ENCODE measurements around the gene ABCC4.
"Not testable (repeated sequence)": the region's sequence is repeated elsewhere in the genome, so short reads cannot be mapped to it uniquely, and the experiment has no call there.

The ABCC4 gene

DNA sequence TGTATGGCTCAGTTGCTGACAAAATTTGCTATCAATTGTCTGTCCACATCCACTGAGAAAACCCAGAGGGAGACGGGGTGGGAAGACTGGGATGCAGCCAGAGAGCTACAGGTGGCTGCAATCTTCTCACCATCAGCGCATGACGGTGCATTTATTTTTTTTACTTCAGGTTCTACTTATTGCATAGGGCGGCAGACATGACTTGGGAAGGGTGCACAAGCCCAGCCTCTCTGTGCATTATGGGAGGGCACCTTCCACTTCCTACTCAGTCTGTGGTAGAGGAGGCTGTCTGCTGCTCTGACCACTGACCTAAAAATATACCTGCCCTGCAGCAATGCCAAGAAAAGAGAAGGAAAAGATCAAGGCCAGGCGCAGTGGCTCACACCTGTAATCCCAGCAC lies 73.1 kb downstream of the ABCC4 start:
- DNase-seq = no peak

DNA sequence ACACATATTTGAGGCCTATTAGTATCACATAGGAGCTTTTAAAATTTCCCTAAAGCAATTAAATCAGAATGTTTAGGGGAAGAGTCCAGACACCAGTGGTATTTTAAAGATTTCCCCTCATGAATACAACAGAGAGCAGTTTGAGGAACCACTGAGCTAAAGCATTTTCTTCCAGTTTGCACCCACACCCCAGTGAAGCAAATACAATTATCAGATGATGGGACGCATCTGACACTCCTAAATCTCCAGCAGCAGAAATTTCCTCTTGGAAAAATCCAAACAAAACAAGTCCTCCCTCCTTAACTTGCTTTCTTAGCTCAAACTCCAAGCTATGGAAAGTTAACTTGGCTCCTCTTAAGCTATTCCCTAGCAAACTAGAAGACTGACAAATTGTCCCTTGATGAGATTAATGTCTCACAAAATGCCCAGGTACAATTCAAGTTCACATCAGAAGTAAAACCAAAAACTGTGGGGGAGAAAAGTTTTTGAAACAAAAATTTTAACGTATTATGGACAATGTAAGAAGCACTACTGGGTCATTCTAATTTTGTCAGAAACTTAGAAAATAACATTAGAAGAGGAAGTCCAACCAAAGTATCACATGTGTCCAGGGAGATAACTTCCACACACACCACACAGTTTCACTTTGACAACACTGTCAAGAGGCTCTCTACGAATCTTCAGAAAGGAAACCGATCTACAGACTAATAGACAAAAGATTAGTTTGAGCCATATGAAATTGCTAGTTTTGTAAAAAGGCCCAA lies 74.1 kb downstream of the ABCC4 start:
- DNase-seq = no peak

DNA sequence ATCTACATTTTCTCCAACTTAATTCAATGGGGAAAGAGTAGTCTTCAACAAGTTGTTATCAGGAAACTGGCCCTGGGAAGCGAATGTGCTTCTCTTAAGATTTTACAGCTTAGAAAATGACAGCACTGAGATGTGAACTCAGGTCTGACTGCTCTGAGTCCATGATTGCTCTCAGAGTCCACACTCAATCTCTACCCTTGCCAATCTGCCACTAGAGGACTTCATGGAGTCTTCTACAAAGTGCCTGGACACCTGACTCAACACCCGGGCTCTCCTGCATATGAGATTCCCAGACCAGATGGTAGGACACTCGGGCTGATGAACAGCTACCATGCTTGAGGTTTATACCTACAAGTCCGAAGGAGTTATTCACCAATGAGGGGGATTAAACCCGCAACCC lies 74.8 kb downstream of the ABCC4 start:
- DNase-seq = no peak

DNA sequence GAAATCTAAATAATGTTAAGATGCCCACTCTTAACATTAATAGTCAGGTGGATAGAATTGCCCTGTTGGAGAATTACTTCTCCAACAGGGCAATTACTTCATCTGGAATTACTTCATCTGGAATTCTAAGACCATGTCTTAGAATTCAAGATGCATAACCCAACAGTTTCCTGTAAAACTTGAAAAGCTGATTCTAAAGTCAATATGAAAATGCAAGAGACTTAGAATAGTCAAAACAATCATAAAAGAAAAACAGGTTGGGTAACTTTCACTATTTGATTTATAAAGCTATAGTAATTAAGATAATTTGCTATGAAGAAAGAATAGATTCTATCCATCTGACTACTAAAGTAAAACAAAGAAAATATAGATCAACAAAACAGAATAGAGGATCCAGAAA lies 75.2 kb downstream of the ABCC4 start:
- DNase-seq = no peak

DNA sequence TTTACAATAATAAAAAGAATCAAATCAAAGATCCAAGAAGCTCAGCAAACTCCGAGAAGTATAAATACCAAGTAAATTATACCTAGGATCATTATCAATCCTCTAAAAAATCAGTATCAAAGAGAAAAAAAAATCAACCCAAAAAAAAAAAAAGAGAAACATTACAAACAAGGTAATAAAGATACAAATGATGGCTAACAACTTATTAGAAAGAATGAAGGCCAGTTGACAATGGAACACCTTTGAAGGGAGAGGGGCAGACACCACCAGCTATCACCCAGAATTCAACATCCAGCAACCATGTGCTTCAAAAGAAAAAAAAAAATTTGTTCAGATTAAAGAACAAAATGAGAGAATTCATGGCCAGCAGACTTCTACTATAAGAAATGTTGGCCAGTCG lies 77.2 kb downstream of the ABCC4 start:
- DNase-seq = no peak

DNA sequence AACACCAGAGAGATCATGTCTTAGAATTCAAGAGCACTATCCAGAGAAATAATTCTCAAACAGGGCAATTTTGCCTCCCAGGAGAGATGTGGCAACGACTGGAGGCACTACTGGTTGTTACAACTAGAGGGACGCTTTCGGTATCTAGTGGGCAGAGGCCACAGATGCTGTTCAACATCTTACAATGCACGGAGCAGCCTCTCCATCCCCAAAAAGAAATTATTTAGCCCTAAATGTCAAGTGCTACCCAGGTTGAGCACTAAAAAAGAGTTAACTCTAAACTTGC lies 78.6 kb downstream of the ABCC4 start:
- no peak for DNase-seq

DNA sequence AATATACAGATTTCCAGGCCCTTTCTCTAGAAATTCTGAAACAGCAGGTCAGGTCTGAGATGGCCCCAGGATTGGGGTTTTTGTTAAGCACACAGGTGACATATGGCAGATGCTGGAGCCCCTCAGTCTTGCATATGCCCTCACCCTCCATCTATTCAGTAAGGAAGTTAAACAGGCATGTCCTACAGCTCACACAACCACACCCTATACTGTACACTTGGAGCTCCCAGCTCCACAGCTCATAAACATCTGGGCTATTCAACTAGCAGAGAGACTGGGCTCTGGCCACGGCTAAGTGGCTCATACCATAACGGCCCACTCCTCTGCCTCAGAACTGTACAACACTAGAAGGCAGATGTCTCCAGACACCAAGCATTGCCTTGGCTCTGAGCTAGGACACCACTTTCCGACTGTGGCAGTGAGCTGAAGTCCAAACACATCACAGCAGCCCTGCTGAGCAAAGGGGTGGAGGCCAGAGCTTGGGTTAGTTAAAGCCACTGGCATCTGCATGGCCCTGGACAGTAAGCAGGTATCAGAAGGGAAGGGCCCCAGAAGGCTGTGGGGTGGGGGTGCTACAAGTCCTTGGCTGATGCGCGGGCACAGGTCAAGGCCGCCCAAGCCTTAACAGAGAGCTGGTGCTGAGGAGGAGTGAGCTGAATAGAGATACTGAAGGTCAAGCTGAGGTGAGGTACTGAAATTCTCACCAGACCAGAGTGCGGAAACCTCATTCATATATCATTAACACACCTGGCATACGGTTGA lies 79.1 kb downstream of the ABCC4 start:
- no peak for DNase-seq

DNA sequence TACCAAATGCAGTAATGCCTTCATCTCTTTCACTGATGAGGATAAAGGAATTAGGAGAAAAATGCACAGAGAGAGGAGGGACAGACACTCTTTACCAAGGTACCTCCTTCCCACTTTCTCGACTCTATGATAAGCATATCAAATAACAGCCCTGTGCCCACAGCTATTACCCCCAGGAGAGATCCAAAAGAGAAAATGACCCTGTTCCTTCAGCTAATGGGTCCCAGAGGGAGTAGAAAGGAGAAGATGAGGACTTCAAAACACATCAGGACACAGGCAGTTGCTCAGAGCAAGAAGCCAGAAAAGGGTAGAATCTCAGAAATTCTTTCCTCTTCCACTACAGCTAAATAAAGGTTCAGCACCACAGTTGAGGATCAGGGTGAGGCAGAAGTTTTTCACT lies 80.6 kb downstream of the ABCC4 start:
- no peak for DNase-seq

DNA sequence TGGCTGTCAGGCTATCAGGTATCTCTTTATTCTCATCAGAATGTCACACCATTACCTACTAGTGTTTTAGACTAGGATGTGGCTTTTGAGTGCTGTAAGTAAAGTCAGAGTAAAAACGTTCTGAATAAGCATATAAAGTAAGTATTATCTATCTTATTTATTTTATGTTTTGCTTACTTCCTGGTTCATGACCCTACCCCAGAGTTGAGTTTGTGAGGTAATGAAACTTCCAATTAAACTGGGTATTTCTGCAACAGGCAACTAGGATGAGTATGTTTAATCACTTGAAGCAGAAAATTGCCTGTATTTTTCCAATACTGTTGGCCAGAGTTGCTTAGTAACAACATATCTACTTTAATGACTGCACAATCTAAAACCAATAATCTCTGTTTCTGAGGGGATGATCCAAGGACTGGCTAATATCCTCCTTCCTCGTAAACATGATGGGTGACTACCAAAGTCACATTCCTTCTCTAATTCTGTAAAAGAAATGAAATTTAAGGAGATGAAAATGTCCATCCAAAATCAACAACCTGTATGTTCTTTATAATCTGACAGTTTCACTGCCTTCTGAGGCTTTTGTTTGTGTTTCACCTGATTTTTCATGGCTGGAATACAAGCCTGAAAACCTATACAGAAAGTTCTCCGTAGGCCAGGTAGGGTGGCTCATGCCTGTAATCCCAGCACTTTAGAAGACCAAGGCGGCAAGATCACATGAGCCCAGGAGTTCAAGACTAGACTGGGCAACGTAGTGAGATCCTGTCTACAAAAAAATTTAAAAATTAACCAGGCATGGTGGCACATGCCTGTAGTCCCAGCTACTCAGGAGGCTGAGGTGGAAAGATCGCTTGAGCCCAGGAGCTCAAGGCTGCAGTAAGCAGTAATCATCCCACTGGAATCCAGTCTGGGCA lies 83.1 kb downstream of the ABCC4 start:
- DNase-seq = no peak

DNA sequence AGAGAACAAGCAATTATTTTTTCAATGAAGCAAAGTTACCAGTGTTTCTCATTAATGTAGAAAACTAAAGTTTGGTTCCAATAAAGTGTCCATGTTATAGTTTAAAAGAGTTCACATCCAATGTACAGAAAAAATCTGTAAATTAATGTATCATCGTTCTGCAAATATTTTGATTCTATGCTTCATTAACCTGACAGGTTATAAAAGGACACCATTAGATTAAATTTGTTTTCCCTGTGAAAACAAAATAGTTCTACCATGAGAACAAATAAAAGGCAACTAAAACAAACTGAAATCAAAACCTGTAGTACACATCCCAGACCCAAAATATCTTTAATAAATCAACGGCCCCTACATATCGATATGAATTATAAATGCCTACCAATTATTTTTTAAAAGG lies 85.1 kb downstream of the ABCC4 start:
- DNase-seq = no peak

DNA sequence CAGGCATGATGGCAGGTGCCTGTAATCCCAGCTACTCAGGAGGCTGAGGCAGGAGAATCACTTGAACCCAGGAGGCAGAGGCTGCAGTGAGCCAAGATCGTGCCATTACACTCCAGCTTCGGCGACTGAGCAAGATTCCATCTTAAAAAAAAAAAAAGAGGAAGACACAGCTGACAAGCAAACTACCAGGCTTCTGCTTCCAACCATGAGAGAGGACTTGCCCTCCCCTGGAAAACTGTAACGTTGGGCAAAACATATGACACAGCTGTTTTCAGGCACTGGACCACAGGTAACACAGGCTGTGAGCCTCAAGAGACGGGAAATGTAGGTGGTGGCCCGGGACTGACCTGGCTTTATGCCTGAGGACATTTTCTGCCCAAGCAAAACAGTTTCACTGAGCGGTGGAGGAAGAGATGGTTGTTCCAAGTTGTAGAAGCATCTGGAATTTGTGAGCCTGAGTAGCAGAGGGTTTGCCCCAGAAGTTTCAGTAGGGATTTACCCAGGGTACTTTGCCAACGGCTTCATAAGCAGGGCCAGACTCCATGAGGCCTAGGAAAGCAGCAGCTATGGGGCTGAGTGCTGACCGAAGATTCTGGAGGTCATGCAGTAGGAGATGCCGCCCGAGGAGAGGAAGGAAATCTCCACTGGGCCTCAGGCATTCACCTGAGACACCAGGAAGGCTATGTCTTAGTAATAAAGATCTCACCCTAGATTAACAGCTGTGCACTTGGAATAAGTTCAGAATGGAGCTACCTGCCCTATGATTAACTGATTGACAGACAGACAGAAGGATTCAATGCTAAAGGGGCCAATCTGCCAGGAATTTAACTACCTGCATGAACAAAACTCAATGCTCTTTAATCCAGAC lies 88.0 kb downstream of the ABCC4 start:
- DNase-seq = no peak

DNA sequence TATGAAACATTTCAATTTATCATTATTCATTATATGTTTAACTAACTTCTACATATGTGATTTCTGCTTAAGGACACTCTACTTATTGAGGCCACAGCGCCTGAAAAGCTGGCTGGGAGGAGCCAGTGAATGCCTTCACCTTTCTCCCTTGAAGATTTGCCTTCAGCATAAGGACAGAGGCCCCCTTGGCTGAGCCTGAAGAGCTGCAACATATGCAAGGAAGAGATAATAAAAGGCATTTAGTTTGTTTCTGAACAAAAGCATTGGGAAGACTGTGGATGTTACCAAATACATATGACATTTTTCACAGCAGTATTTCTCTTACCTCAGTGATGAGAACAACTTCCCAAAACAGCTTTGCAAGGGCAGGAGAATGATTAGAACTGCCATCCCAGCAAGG lies 92.1 kb downstream of the ABCC4 start:
- no peak for DNase-seq

DNA sequence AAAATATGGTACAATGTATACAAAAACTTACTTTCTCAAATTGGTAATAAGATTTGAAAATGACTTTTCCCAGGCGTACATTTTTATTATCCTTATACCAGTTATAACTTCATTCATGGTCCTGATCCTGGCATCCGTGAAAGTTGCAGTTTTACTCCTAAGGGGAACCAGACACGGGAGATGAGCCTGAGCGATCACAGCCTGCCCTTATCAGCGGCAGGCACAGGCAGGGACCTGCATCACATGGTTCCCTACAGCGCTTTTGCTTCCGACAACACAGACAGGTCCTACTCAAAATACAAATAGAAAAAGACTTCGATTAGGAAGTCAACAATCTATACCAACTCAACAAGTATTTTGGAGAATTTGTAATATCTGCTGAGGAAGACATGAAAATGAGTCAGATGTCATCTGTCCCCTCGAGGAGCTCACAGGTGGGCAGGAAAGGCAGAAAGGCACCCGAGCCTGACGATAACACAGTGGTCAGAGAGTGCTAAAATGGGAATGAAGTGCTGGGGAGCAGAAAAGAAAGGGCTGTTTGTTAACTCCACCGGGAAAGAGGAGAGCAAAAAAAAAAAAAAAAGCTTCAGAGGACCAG lies 93.4 kb downstream of the ABCC4 start:
- DNase-seq = no peak

DNA sequence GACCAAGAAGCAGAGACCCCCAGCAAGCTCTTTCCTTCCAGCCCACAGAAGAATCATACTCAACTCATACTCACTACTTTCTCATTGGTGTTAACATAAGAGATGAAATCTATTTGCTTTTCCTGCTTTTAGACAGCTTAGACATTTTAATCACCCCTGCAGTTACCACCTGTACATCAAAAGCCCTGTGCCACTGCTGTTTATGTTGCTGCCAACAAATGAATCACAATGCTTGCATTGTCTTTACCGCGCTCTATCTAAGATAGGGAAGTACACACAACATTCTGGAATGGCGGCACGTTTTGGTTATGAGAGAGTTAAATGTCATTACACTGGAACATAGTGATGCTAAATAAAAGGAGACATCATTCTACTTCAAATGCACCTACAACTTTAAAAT lies 95.1 kb downstream of the ABCC4 start:
- no peak for DNase-seq

DNA sequence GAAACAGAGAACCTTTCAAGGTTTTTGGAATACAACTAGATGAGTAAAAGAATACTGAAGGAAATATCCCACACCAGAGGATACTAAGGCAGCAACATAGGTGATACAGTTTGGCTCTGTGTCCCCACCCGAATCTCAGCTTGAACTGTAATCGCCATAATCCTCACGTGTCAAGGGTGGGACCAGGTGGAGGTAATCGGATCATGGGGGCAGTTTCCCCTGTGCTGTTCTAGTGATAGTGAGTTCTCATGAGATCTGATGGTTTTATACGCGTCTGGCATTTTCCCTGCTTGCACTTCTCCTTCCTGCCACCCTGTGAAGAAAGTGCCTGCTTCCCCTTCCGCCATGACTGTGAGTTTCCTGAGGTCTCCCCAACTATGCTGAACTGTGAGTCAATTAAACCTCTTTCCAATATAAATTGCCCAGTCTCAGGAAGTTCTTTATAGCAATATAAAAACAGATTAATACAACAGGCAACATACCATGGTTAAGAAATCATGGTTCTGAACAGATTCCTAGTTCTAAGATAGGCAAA lies 97.0 kb downstream of the ABCC4 start:
- no peak for DNase-seq

DNA sequence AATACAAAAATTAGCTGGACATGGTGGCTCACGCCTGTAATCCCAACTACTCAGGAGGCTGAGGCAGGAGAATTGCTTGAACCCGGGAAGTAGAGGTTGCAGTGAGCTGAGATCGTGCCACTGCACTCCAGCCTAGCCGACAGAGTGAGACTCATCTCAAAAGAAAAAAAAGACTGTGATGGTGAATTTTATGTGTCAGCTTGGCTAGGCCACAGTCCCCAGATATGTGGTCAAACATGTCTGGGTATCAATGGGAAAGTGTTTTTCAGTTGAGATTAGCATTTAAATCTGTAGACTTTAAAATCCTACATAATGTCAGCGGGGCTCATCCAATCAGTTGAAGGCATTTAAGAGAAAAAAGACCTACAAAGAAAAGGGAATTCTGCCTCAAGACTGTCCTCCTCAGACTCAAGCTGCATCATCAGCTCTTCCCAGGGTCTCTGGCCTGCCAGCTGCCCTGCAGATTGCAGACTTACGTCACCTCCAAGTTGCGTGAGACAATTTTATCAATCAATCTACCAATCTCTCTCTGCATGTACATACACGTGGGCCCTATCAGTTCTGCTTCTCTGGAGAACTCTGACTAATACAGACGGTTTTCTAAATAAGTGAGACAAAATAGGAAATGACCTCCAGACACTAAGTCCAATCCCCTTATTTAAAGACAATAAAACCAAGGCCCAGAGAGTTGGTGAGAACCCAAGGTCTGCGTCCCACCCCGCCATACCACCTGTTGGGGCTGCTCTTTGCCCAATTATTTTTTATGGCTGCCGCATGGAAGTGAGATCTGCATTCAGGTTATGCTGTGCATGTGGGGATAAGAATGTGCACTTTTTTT lies 99.2 kb downstream of the ABCC4 start:
- DNase-seq = no peak

DNA sequence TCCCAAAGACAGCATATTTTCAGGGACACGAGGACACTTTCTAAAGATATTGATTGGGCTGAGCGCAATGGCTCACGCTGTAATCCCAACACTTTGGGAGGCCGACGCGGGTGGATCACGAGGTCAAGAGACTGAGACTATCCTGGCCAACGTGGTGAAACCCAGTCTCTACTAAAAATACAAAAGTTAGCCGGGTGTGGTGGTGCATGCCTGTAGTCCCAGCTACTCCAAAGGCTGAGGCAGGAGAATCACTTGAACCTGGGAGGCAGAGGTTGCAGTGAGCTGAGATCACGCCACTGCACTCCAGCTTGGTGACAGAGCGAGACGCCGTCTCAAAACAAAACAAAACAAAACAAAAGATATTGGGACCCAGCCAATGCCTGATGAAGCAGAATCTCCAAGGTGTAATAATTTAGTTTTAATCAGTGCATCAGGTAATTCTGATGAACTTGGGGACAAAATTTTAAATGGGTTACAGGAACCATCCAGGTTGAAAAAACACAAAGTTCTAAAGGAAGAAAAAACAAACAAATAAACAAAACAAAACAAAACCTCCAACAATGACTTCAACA lies 100.8 kb downstream of the ABCC4 start:
- DNase-seq = not testable (repeated sequence)

DNA sequence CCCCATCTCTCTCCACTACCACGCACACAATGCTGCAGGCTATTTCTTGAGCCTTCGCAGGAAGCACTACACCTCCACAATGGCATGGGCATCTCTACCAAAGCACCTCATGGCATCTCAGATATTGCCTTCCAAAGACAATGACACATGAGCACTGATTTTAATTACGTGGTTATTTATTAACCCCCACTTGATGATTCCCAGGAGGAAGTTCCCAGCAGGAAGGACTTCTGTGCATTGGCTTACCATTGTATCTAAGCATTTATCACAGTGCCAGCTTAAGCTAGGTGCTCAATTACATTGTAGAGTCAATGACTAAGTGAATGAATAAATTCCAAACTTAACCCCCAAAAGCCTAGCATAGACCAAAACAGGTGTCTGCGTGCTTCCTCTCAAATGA lies 101.4 kb downstream of the ABCC4 start:
- DNase-seq = no peak

DNA sequence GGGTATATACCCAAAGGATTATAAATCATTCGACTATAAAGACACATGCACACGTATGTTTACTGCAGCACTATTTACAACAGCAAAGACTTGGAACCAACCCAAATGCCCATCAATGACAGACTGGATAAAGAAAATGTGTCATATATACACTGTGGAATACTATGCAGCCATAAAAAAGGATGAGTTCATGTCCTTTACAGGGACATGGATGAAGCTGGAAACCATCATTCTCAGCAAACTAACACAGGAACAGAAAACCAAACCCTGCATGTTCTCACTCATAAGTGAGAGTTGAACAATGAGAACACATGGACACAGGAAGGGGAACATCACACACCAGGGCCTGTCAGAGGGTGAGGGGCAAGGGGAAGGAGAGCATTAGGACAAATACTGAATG lies 102.6 kb downstream of the ABCC4 start:
- not testable (repeated sequence) for DNase-seq

DNA sequence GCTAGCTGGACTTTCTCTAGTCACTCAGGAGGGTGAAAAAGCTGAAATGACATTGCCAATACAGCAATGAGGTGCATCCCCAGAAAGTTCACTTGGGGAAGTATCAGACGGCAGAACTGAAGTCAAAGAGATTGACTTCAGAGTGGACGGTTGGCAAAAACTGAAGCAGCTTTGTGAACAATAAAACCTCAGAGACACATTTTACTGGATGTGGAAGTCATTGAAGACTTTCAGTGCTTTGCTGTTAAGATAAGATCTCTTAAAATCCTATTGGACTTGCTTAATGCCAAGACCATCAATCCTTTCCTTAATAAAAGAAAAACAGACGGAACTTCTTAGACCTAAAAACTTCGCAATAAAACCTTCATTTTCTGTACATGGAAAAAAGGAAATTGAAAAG lies 103.7 kb downstream of the ABCC4 start:
- DNase-seq = no peak

DNA sequence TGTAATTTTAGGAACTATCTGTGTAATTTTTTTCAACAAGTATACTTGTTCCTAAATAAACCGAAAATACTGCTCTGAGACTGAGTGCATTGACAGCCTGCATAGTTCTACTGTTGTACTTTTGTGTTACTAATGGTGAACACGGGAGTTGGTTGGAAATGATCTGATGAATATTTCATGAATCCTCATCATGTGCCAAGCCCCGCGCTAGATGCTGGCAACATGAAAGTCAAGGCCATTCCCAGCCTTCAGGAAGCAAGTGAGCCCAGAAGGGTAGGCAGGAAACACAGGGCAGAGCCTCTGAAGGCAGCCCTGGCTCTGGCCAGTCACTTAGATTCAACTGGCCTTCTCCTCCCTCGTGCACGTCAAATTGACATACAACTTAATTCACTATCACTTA lies 106.1 kb downstream of the ABCC4 start:
- peak in 1 of 2 experiments; percentile 0 for DNase-seq

Measured in NCI-H446 (cell line).